GM12873 (cell line): ENCODE measurements around the gene SCN2A.
A peak's percentile ranks its signal among the peaks of the same experiment; 100 is the strongest.

Experiments
- TF ChIP-seq, protein P1 (sequence below): IDR thresholded peaks from 2 replicates; pipeline ENCODE4 v1.5.1; 2012; ENCODE audit warnings: low read depth, mild to moderate bottlenecking, moderate library complexity, low read length, control low read depth; ENCODE audit not compliant: insufficient read depth; ENCODE audit errors: missing control alignments

Gene SCN2A

DNA sequence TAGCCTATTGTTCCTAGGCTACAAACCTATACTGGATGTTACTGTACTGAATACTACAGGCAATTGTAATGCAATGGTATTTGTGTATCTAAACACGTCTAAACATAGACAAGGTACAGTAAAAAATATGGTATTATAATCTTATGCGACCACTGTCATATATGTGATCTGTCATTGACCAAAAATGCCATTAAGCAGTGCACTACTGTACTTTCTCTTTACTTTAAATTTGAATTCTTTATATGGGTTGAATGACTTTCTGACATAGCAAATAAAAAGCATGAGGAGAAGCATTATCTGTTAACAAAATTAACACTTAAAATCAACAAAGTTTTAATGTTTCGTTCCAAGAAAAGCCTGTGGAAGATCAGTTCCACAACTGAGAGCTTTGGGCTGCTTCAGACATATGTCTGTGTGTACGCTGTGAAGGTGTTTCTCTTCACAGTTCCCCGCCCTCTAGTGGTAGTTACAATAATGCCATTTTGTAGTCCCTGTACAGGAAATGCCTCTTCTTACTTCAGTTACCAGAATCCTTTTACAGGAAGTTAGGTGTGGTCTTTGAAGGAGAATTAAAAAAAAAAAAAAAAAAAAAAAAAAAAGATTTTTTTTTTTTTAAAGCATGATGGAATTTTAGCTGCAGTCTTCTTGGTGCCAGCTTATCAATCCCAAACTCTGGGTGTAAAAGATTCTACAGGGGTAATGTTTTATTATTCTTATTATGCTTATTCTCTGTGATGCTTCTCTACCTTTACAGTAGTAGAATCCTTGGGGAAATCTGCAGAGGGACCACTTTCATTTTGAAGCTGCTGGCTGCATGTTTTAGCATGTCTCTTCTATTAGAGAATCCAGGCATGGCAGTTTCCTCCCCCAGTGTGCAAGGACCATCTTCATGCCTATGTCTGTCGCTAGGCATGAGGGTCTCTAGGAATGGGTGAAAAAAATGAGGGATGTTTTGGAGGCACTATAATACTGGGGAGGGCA, 54.5 kb downstream of the SCN2A start:
- TF ChIP-seq, protein P1, sequence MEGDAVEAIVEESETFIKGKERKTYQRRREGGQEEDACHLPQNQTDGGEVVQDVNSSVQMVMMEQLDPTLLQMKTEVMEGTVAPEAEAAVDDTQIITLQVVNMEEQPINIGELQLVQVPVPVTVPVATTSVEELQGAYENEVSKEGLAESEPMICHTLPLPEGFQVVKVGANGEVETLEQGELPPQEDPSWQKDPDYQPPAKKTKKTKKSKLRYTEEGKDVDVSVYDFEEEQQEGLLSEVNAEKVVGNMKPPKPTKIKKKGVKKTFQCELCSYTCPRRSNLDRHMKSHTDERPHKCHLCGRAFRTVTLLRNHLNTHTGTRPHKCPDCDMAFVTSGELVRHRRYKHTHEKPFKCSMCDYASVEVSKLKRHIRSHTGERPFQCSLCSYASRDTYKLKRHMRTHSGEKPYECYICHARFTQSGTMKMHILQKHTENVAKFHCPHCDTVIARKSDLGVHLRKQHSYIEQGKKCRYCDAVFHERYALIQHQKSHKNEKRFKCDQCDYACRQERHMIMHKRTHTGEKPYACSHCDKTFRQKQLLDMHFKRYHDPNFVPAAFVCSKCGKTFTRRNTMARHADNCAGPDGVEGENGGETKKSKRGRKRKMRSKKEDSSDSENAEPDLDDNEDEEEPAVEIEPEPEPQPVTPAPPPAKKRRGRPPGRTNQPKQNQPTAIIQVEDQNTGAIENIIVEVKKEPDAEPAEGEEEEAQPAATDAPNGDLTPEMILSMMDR, result peak; percentile 77

DNA sequence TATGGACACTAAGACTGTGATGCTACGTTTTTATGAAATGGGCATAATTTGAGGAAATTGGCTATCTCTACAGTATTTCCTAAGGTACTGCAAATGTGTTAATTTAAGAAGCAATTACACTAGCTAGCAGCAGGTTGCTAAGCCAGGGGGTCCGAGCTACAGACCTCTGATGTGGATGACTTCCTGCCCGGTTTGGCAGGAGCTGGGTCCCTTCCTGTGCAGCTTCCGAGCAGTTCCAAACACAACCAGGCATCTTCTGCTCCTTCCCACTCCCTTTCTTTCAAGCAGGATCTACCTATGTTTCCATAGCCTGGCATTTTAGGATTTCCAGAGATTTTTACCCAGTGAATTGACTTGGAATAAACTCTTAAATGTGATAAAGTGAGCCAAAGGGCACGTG, 55.7 kb downstream of the SCN2A start:
- TF ChIP-seq, protein P1, result no peak

GRCh38 chr2:165295643-165296042, 56.4 kb downstream of the SCN2A start:
- TF ChIP-seq, protein P1, result no peak

DNA sequence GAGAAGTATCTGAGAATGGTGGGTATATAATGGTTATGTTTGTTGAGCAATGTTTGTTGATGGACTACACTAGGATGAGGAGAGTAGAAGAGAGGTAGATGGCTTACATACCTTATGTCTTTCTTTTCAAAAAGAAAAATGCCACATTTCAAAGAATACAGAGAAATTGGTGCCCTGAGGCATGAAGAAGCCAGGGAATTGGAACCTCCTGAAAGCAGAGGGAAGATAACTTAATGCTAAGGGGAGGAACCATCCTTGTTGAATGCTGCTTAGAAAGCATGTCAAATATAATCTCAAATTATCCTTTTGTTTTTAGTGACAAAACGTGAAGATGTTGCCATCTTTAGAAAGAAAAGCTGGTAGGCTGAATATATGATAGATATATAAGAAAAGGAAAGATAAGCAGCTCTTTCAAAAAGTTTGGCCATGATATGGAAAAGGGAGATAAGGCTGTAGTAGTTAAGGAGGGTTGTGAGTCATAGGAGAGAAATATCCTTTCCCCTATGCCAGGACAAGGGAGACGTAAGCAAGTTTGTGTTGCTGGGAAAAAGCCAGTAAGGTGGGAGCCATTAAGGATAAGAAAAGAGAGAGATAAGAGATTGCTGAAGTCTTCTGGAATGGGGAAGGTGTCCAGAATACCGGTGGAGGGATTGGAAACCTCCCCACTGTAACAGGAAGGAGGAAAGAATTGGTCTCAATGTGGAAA, 66.3 kb downstream of the SCN2A start:
- TF ChIP-seq, protein P1, result no peak

GRCh38 chr2:165307317-165307716, 68.1 kb downstream of the SCN2A start:
- TF ChIP-seq, protein P1, result no peak

DNA sequence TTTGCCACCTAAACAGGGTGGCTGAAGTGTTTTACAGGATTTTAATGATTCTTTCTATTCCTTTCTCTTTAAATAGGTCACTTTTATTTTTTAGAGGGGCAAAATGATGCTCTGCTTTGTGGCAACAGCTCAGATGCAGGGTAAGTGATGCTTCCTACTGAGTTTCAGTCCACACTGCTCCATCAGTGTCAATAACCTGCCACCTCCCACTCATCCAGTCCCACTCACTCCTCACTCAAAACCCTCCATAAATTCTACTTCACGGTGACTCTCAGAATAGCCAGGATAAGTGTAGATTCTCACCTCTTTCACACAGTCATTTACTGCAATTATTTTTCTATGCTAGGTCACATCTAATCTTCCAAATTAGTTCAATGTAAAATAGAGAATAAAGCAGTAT, 72.7 kb downstream of the SCN2A start:
- TF ChIP-seq, protein P1, result no peak

DNA sequence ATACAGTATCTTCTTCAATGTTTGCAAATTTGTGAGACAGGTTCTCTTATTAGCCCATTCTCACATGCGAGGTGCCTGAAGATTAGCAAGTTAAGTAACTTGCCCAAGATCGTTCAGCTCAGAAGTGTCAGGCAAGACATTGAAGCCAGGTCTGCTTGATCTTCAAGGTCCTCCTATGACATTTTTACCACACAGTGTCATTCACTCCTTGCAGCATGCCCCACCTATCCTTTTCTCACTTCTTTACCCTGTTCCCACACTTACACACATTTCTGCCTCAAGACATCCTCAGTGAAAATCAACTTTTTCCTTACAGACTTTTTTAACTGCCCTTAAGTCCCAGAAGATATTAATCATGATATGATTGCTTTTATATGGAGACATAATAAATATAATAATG, 73.8 kb downstream of the SCN2A start:
- TF ChIP-seq, protein P1, result no peak
